DND-41 (cell line): ENCODE results near the gene MAPK13.

ENCODE experiments used
- EZH2 ChIP-seq: IDR thresholded peaks from 3 replicates; pipeline ENCODE4 v1.6.1; 2012; ENCODE audit warnings: borderline replicate concordance, low read depth, mild to moderate bottlenecking, moderate library complexity, low read length, inconsistent platforms; ENCODE audit not compliant: severe bottlenecking
- TF ChIP-seq, protein P1 (sequence below): IDR thresholded peaks from 2 replicates; pipeline ENCODE4 v1.5.1; 2012; ENCODE audit warnings: borderline replicate concordance, low read length, moderate library complexity, mild to moderate bottlenecking; ENCODE audit not compliant: poor library complexity, severe bottlenecking; ENCODE audit errors: extremely low read depth

DNA sequence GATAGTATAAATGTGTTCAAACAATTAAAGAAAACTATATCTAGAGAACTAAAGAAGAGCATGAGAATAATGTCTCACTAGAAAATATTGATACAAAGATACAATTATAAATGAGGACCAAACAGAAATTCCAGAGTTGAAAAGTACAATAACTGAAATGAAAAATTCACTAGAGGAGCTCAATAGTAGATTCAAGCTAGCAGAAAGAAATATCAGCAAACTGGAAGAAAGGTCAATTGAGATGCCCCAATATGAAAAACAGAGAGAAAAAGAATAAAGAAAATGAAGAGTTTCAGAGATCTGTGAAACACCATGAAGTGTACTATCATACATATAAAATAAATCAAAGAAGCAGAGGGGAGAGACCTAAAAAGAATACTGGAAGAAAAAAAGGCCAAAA is 48.2 kb downstream of the MAPK13 start:
- TF ChIP-seq, protein P1, sequence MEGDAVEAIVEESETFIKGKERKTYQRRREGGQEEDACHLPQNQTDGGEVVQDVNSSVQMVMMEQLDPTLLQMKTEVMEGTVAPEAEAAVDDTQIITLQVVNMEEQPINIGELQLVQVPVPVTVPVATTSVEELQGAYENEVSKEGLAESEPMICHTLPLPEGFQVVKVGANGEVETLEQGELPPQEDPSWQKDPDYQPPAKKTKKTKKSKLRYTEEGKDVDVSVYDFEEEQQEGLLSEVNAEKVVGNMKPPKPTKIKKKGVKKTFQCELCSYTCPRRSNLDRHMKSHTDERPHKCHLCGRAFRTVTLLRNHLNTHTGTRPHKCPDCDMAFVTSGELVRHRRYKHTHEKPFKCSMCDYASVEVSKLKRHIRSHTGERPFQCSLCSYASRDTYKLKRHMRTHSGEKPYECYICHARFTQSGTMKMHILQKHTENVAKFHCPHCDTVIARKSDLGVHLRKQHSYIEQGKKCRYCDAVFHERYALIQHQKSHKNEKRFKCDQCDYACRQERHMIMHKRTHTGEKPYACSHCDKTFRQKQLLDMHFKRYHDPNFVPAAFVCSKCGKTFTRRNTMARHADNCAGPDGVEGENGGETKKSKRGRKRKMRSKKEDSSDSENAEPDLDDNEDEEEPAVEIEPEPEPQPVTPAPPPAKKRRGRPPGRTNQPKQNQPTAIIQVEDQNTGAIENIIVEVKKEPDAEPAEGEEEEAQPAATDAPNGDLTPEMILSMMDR = no peak
- TF ChIP-seq EZH2 = no peak
